HCT116 (cell line): ENCODE results near the gene RNU5B-1. TPM values are rescaled to one million over a fixed set of nuclear protein-coding genes. Genes with fewer than 3 reads are reported as not detected.

Experiments
- ATAC-seq: fragments of 200-7000 bp; cut with Tn5 transposase; 2 replicates; pipeline ENCODE4 v1.9.1; 2020; ENCODE audit warnings: mild to moderate bottlenecking, moderate library complexity
- BruUV-seq: library from RNA; stranded (reverse); fragments of 400-500 nt; replicated peaks from 2 replicates; lab custom pipeline; 2021; lab: Mats Ljungman, UMichigan
- CTCF ChIA-PET: fragments of 300-600 bp; sonication (Branson Sonifier 250); formaldehyde crosslinking; loops from one replicate; lab custom pipeline; 2021; ENCODE audit warnings: antibody characterized with exemption; lab: Charles Lee
- POLR2A ChIA-PET: fragments of 300-600, 350-600 bp; sonication (Branson Sonifier 250); formaldehyde crosslinking; loops from one replicate; lab custom pipeline; 2021; ENCODE audit warnings: antibody characterized with exemption; lab: Charles Lee
- RAD21 ChIA-PET, 2 experiments: fragments of 300-600 bp; sonication (Branson Sonifier 250); formaldehyde crosslinking; loops; one replicate each; lab custom pipeline; 2023; ENCODE audit warnings: low total read pairs in 2 of 2; ENCODE audit not compliant: uncharacterized antibody in 2 of 2, unreplicated experiment in 2 of 2, low non-redundant PET in 1 of 2; lab: Charles Lee
- DNase-seq: peaks from one replicate; pipeline ENCODE4 v3.0.0-alpha.2; 2010; ENCODE audit warnings: low read depth, low spot score
- H2AFZ ChIP-seq: fragments of 200-600 bp; shearing (Covaris generic), sonication (generic); 2 replicates; pipeline ENCODE4 v1.6.1; 2017; ENCODE audit warnings: low read depth, mixed run types, mixed read lengths, antibody characterized with exemption, low read length; ENCODE audit not compliant: poor library complexity, severe bottlenecking
- H3K27ac ChIP-seq: 2 replicates; pipeline ENCODE4 v1.5.1; 2012; ENCODE audit warnings: low read depth, low read length
- H3K27me3 ChIP-seq: fragments of 200-600 bp; sonication (generic); 2 replicates; pipeline ENCODE4 v1.6.1; 2016; ENCODE audit warnings: mixed run types, low read length, mixed read lengths; ENCODE audit not compliant: insufficient read depth
- H3K36me3 ChIP-seq, 2 experiments: fragments of 200-500 bp in 1 of 2; fragments of 200-600 bp in 1 of 2; sonication (Bioruptor generic) in 1 of 2; sonication (generic) in 1 of 2; 2 replicates each; pipeline versions ENCODE4 v1.5.1 to v1.6.1; 2014 to 2016; ENCODE audit warnings: low read length in 2 of 2, inconsistent platforms in 1 of 2, mixed read lengths in 1 of 2, mixed run types in 1 of 2; ENCODE audit not compliant: insufficient read depth in 2 of 2, control insufficient read depth in 1 of 2
- H3K4me1 ChIP-seq, 2 experiments: fragments of 200-600 bp in 1 of 2; sonication (generic) in 1 of 2; 2 replicates each; pipeline versions ENCODE4 v1.5.1 to v1.6.1; 2012 to 2017; ENCODE audit warnings: low read length in 2 of 2, inconsistent platforms in 1 of 2, mild to moderate bottlenecking in 1 of 2, mixed read lengths in 1 of 2, mixed run types in 1 of 2, moderate library complexity in 1 of 2; ENCODE audit not compliant: insufficient read depth in 2 of 2, control insufficient read depth in 1 of 2
- H3K4me2 ChIP-seq: fragments of 200-600 bp; sonication (generic); 2 replicates; pipeline ENCODE4 v1.6.1; 2017; ENCODE audit warnings: mixed run types, low read length, mixed read lengths
- H3K4me3 ChIP-seq, 2 experiments: fragments of 200-600 bp in 1 of 2; sonication (generic) in 1 of 2; replicated peaks in 1 of 2; 2 replicates each; pipeline ENCODE4 v1.5.1; 2011 to 2016; ENCODE audit warnings: low read length in 2 of 2, control low read depth in 1 of 2, low read depth in 1 of 2, mild to moderate bottlenecking in 1 of 2, mixed read lengths in 1 of 2, mixed run types in 1 of 2
- H3K79me2 ChIP-seq: fragments of 200-600 bp; sonication (generic); 2 replicates; pipeline ENCODE4 v1.6.1; 2017; ENCODE audit warnings: mild to moderate bottlenecking, mixed run types, low read length, moderate library complexity, mixed read lengths; ENCODE audit not compliant: insufficient read depth
- H3K9ac ChIP-seq: fragments of 200-600 bp; sonication (generic); 2 replicates; pipeline ENCODE4 v1.6.1; 2016; ENCODE audit warnings: low read length, mixed read lengths
- H3K9me2 ChIP-seq: fragments of 200-600 bp; sonication (generic), shearing (Covaris generic); 2 replicates; pipeline ENCODE4 v1.6.1; 2017; ENCODE audit warnings: mixed run types, mild to moderate bottlenecking, moderate library complexity; ENCODE audit not compliant: insufficient read depth
- H3K9me3 ChIP-seq, 2 experiments: fragments of 200-500 bp in 1 of 2; fragments of 200-600 bp in 1 of 2; sonication (Bioruptor generic) in 1 of 2; sonication (generic) in 1 of 2; 2 replicates each; pipeline ENCODE4 v1.6.1; 2014 to 2017; ENCODE audit warnings: low read length in 2 of 2, mixed read lengths in 2 of 2, inconsistent platforms in 1 of 2, low read depth in 1 of 2, mild to moderate bottlenecking in 1 of 2, mixed run types in 1 of 2, moderate library complexity in 1 of 2; ENCODE audit not compliant: control insufficient read depth in 1 of 2, insufficient read depth in 1 of 2
- H4K20me1 ChIP-seq: fragments of 200-600 bp; sonication (generic), shearing (Covaris generic); 2 replicates; pipeline ENCODE4 v1.6.1; 2017; ENCODE audit warnings: mixed run types, mild to moderate bottlenecking, moderate library complexity; ENCODE audit not compliant: insufficient read depth
- ATF3 ChIP-seq: IDR thresholded peaks from 2 replicates; pipeline ENCODE4 v1.6.1; 2012
- CEBPB ChIP-seq: IDR thresholded peaks from 2 replicates; pipeline ENCODE4 v1.6.1; 2012; ENCODE audit warnings: low read depth
- ELF1 ChIP-seq: IDR thresholded peaks from 2 replicates; pipeline ENCODE4 v1.6.1; 2012; ENCODE audit warnings: low read depth, borderline replicate concordance
- EZH2 ChIP-seq: fragments of 200-600 bp; sonication (generic); IDR thresholded peaks from 2 replicates; pipeline ENCODE4 v1.6.1; 2017; ENCODE audit warnings: antibody characterized with exemption, mixed run types
- EZH2phosphoT487 ChIP-seq: fragments of 200-600 bp; IDR thresholded peaks from 2 replicates; pipeline ENCODE4 v1.6.1; 2018; ENCODE audit warnings: antibody characterized with exemption, borderline replicate concordance
- FOSL1 ChIP-seq: IDR thresholded peaks from 2 replicates; pipeline ENCODE4 v1.6.1; 2012; ENCODE audit warnings: low read depth
- MAX ChIP-seq: IDR thresholded peaks from 2 replicates; pipeline ENCODE4 v1.6.1; 2012
- POLR2A ChIP-seq: IDR thresholded peaks from 2 replicates; pipeline ENCODE4 v1.7.0; 2011; ENCODE audit warnings: borderline replicate concordance; ENCODE audit not compliant: insufficient read depth, insufficient read length; ENCODE audit errors: extremely low read depth
- POLR2AphosphoS5 ChIP-seq: IDR thresholded peaks from 2 replicates; pipeline ENCODE4 v1.6.1; 2011; ENCODE audit warnings: mild to moderate bottlenecking, low read depth, low read length, moderate library complexity
- RAD21 ChIP-seq: IDR thresholded peaks from 2 replicates; pipeline ENCODE4 v1.6.1; 2012; ENCODE audit warnings: low read depth, mild to moderate bottlenecking
- SIN3A ChIP-seq: IDR thresholded peaks from 2 replicates; pipeline ENCODE4 v1.6.1; 2012; ENCODE audit warnings: low read depth
- SP1 ChIP-seq: IDR thresholded peaks from 2 replicates; pipeline ENCODE4 v1.6.1; 2012; ENCODE audit warnings: low read depth
- SRF ChIP-seq: IDR thresholded peaks from 2 replicates; pipeline ENCODE4 v1.6.1; 2012; ENCODE audit warnings: low read depth
- TCF7L2 ChIP-seq: IDR thresholded peaks from 2 replicates; pipeline ENCODE4 v1.7.0; 2011; ENCODE audit warnings: borderline replicate concordance, inconsistent platforms; ENCODE audit not compliant: insufficient read depth, insufficient read length; ENCODE audit errors: extremely low read depth
- YY1 ChIP-seq: IDR thresholded peaks from 2 replicates; pipeline ENCODE4 v1.6.1; 2011; ENCODE audit warnings: low read length, low read depth, moderate library complexity, mild to moderate bottlenecking; ENCODE audit not compliant: insufficient replicate concordance; ENCODE audit errors: extremely low read depth
- ZFX ChIP-seq: fragments of 450-650 bp; IDR thresholded peaks from 2 replicates; pipeline ENCODE4 v1.6.1; 2017
- ZNF274 ChIP-seq: fragments of 200-500 bp; sonication (Bioruptor generic); IDR thresholded peaks from 2 replicates; pipeline ENCODE4 v1.6.1; 2014; ENCODE audit warnings: mild to moderate bottlenecking, low read depth, low read length, inconsistent platforms
- intact Hi-C: fragments of 100-400 bp; cut with micrococcal nuclease; formaldehyde crosslinking; loops from 2 replicates; pipeline ENCODE4 v1.10.0; 2022
- total RNA-seq: library from RNA; stranded (reverse); gene quantifications from one replicate; pipeline ENCODE4 v1.2.1, GENCODE V29; 2021; ENCODE audit not compliant: unreplicated experiment

RNU5B-1 gene
- total RNA-seq, 1 experiment from 2014 or later, result not detected

GRCh38 chr15:65338366-65338765, 33.9 kb downstream of the RNU5B-1 start:
- no TSS peak for BruUV-seq
- Histone ChIP-seq H3K27ac (no peak overlapping the region), H3K27me3 (no peaks in the 10 kb centered on the region; the same call in 1 of the 2 replicates), H3K9me2 (no peaks in the 10 kb centered on the region), H3K4me3 (no peak overlapping the region), H4K20me1 (no peaks in the 10 kb centered on the region), H2AFZ (no peak overlapping the region)
- intact Hi-C loops, result no loop called here
- POLR2A ChIA-PET, result no interaction called here
- DNase-seq (no peak), ATAC-seq (no peak)
- TF ChIP-seq ELF1 (no peak), ZFX (no peak), CEBPB (no peak), EZH2phosphoT487 (no peak), SP1 (no peak), ATF3 (no peak), MAX (no peak), POLR2AphosphoS5 (no peak), ZNF274 (no peak)
- TF ChIP-seq, all 23 proteins: peak for 0
- H3K9me3 ChIP-seq, result no peaks in the 10 kb centered on the region
- H3K79me2 ChIP-seq, result no peaks in the 10 kb centered on the region
- RAD21 ChIA-PET, result interaction anchor here in 1 of 2 experiments (0.6 kb wide), 1 partner anchor 90 kb away, joined by 3 read pairs; no protein-coding TSS in a partner anchor
- H3K9ac ChIP-seq, result no peak overlapping the region
- no peak overlapping the region for H3K4me2 ChIP-seq
- H3K4me1 ChIP-seq, result 0 out of 4 replicates have a peak, but pooled peaks cover 0 to 4% of the 10 kb centered on the region in 2 experiments
- H3K36me3 ChIP-seq, result no peaks in the 10 kb centered on the region
- CTCF ChIA-PET, result no interaction called here

DNA sequence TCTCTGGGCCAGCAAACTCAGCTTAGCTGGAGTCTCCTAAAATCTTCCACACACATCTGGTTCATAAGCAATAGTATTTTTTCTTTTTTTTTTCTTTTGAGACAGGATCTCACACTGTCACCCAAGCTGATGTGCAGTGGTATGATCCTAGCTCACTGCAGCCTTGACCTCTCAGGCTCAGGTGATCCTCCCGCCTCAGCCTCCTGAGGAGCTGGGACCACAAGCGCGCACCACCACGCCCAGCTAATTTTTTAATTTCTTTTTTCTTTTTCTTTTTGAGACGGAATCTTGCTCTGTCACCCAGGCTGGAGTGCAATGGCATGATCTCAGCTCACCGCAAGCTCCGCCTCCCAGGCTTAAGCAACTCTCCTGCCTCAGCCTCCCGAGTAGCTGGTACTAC, 34.3 kb downstream of the RNU5B-1 start:
- CTCF ChIA-PET, result no interaction called here
- Histone ChIP-seq H2AFZ (no peak overlapping the region), H3K4me2 (no peak overlapping the region)
- TF ChIP-seq POLR2A (no peak), SIN3A (no peak), TCF7L2 (no peak), ELF1 (no peak), RAD21 (no peak), ZFX (no peak), ZNF274 (no peak), YY1 (no peak), SRF (no peak), POLR2AphosphoS5 (no peak), SP1 (no peak), EZH2 (no peak), FOSL1 (no peak)
- TF ChIP-seq, all 23 proteins: peak for 0
- H3K27ac ChIP-seq, result no peak overlapping the region
- H3K9me2 ChIP-seq, result no peaks in the 10 kb centered on the region
- intact Hi-C loops, result no loop called here
- no peaks in the 10 kb centered on the region for H3K79me2 ChIP-seq
- BruUV-seq, result no TSS peak
- no peaks in the 10 kb centered on the region; the same call in 1 of the 2 replicates for H3K27me3 ChIP-seq
- ATAC-seq (no peak), DNase-seq (no peak)
- H3K9me3 ChIP-seq, result no peaks in the 10 kb centered on the region
- 0 out of 4 replicates have a peak, but pooled peaks cover 0 to 4% of the 10 kb centered on the region in 2 experiments for H3K4me1 ChIP-seq
- RAD21 ChIA-PET, result no interaction called here
- H4K20me1 ChIP-seq, result no peaks in the 10 kb centered on the region
- H3K9ac ChIP-seq, result no peak overlapping the region
- H3K4me3 ChIP-seq, result no peak overlapping the region
- POLR2A ChIA-PET, result no interaction called here
- no peaks in the 10 kb centered on the region for H3K36me3 ChIP-seq
